ENCODE results near the gene RHOBTB3. TPM values are rescaled to one million over a fixed set of nuclear protein-coding genes. Genes with fewer than 3 reads are reported as not detected.
"Not testable (repeated sequence)": the region's sequence is repeated elsewhere in the genome, so short reads cannot be mapped to it uniquely, and the experiment has no call there.

RHOBTB3 gene
- polyA plus RNA-seq, 4 donors: 5.8 to 42.2 (median 12.1) TPM

- DNase-seq: peak in 1 of 2 donors; percentile 72
- Histone ChIP-seq H3K4me1 (ENCODE audit: control insufficient read depth in 3 of 3, insufficient read depth in 2 of 3, low read depth in 1 of 3, low read length in 2 of 3) (peaks cover 20 to 63% (median 25%) of the 10 kb centered on the region in 3 donors), H3K27me3 (ENCODE audit: control insufficient read depth in 3 of 3, insufficient read depth in 3 of 3, low read length in 3 of 3) (no peaks in the 10 kb centered on the region), H3K4me3 (ENCODE audit: low read depth in 1 of 3, low read length in 3 of 3) (no peak overlapping the region), H3K9me3 (ENCODE audit: control insufficient read depth in 2 of 2, insufficient read depth in 1 of 2, low read depth in 1 of 2, low read length in 1 of 2) (peaks cover 0 to 11% of the 10 kb centered on the region in 2 donors), H3K36me3 (ENCODE audit: control insufficient read depth in 3 of 3, insufficient read depth in 2 of 3, low read depth in 1 of 3, low read length in 3 of 3) (peaks cover 0 to 16% (median 2%) of the 10 kb centered on the region in 3 donors), H3K27ac (ENCODE audit: low read depth in 1 of 3, low read length in 2 of 3) (peak overlapping the region; percentile 8 to 72 (median 59))
- no peak for FAIRE-seq
- WGBS, 3 donors: 68 to 75% (median 72%) methylated on average over 7 of the region's 7 CpGs
Measured at GRCh38 chr5:95808013-95808685, 77.0 kb downstream of the RHOBTB3 start.

GRCh38 chr5:95808686-95809413 lies 77.7 kb downstream of the RHOBTB3 start:
- WGBS, 3 donors: 25 to 49% (median 39%) methylated on average over 10 of the region's 10 CpGs
- DNase-seq: peak in 1 of 2 donors; percentile 40
- Histone ChIP-seq H3K4me3 (ENCODE audit: low read depth in 1 of 3, low read length in 3 of 3) (no peak overlapping the region), H3K36me3 (ENCODE audit: control insufficient read depth in 3 of 3, insufficient read depth in 2 of 3, low read depth in 1 of 3, low read length in 3 of 3) (peaks cover 0 to 16% (median 2%) of the 10 kb centered on the region in 3 donors), H3K27ac (ENCODE audit: low read depth in 1 of 3, low read length in 2 of 3) (peak overlapping the region; percentile 18 to 77 (median 59)), H3K9me3 (ENCODE audit: control insufficient read depth in 2 of 2, insufficient read depth in 1 of 2, low read depth in 1 of 2, low read length in 1 of 2) (peaks cover 0 to 11% of the 10 kb centered on the region in 2 donors), H3K27me3 (ENCODE audit: control insufficient read depth in 3 of 3, insufficient read depth in 3 of 3, low read length in 3 of 3) (no peaks in the 10 kb centered on the region), H3K4me1 (ENCODE audit: control insufficient read depth in 3 of 3, insufficient read depth in 2 of 3, low read depth in 1 of 3, low read length in 2 of 3) (peaks cover 20 to 61% (median 23%) of the 10 kb centered on the region in 3 donors)
- no peak for FAIRE-seq

GRCh38 chr5:95809414-95809960 lies 78.4 kb downstream of the RHOBTB3 start:
- DNase-seq (no peak), FAIRE-seq (no peak)
- Histone ChIP-seq H3K36me3 (ENCODE audit: control insufficient read depth in 3 of 3, insufficient read depth in 2 of 3, low read depth in 1 of 3, low read length in 3 of 3) (peaks cover 0 to 17% (median 2%) of the 10 kb centered on the region in 3 donors), H3K4me3 (ENCODE audit: low read depth in 1 of 3, low read length in 3 of 3) (no peak overlapping the region), H3K27me3 (ENCODE audit: control insufficient read depth in 3 of 3, insufficient read depth in 3 of 3, low read length in 3 of 3) (no peaks in the 10 kb centered on the region), H3K4me1 (ENCODE audit: control insufficient read depth in 3 of 3, insufficient read depth in 2 of 3, low read depth in 1 of 3, low read length in 2 of 3) (peaks cover 21 to 55% (median 23%) of the 10 kb centered on the region in 3 donors), H3K9me3 (ENCODE audit: control insufficient read depth in 2 of 2, insufficient read depth in 1 of 2, low read depth in 1 of 2, low read length in 1 of 2) (peaks cover 0 to 11% of the 10 kb centered on the region in 2 donors), H3K27ac (ENCODE audit: low read depth in 1 of 3, low read length in 2 of 3) (peak overlapping the region; percentile 16 to 77 (median 18))
- WGBS, 3 donors: 34 to 40% (median 36%) methylated on average over 2 of the region's 2 CpGs

- peaks cover 0 to 3% of the 10 kb centered on the region in 2 donors for H3K9me3 ChIP-seq (ENCODE audit: control insufficient read depth in 2 of 2, insufficient read depth in 1 of 2, low read depth in 1 of 2, low read length in 1 of 2)
- WGBS, 3 donors: 24 to 33% (median 26%) methylated on average over 5 of the region's 5 CpGs
- DNase-seq (peak in 1 of 2 donors; percentile 32), FAIRE-seq (no peak)
- peak overlapping the region; percentile 28 to 56 (median 37) for H3K27ac ChIP-seq (ENCODE audit: low read depth in 1 of 3, low read length in 2 of 3)
- no peak overlapping the region for H3K4me3 ChIP-seq (ENCODE audit: low read depth in 1 of 3, low read length in 3 of 3)
- H3K4me1 ChIP-seq (ENCODE audit: control insufficient read depth in 3 of 3, insufficient read depth in 2 of 3, low read depth in 1 of 3, low read length in 2 of 3): peaks cover 21 to 44% (median 25%) of the 10 kb centered on the region in 3 donors
- H3K27me3 ChIP-seq (ENCODE audit: control insufficient read depth in 3 of 3, insufficient read depth in 3 of 3, low read length in 3 of 3): no peaks in the 10 kb centered on the region
- H3K36me3 ChIP-seq (ENCODE audit: control insufficient read depth in 3 of 3, insufficient read depth in 2 of 3, low read depth in 1 of 3, low read length in 3 of 3): peaks cover 2 to 23% (median 3%) of the 10 kb centered on the region in 3 donors
Measured at GRCh38 chr5:95810305-95811125, 79.4 kb downstream of the RHOBTB3 start.

GRCh38 chr5:95811126-95811423 lies 79.9 kb downstream of the RHOBTB3 start:
- peak in 1 of 2 donors; percentile 29 for DNase-seq
- not testable (repeated sequence) for H3K9me3 ChIP-seq (ENCODE audit: control insufficient read depth in 2 of 2, insufficient read depth in 1 of 2, low read depth in 1 of 2, low read length in 1 of 2); H3K27me3 ChIP-seq (ENCODE audit: control insufficient read depth in 3 of 3, insufficient read depth in 3 of 3, low read length in 3 of 3); H3K4me3 ChIP-seq (ENCODE audit: low read depth in 1 of 3, low read length in 3 of 3); FAIRE-seq
- H3K4me1 ChIP-seq (ENCODE audit: control insufficient read depth in 3 of 3, insufficient read depth in 2 of 3, low read depth in 1 of 3, low read length in 2 of 3): peaks cover 21 to 44% (median 26%) of the 10 kb centered on the region in 3 donors
- 53 to 72% (median 63%) methylated on average over 6 of the region's 6 CpGs for WGBS, 3 donors
- peaks cover 2 to 27% (median 7%) of the 10 kb centered on the region in 3 donors for H3K36me3 ChIP-seq (ENCODE audit: control insufficient read depth in 3 of 3, insufficient read depth in 2 of 3, low read depth in 1 of 3, low read length in 3 of 3)
- H3K27ac ChIP-seq (ENCODE audit: low read depth in 1 of 3, low read length in 2 of 3): peak overlapping the region in 1 of 3 donors; percentile 37

- not testable (repeated sequence) for FAIRE-seq; H3K9me3 ChIP-seq (ENCODE audit: control insufficient read depth in 2 of 2, insufficient read depth in 1 of 2, low read depth in 1 of 2, low read length in 1 of 2); H3K4me3 ChIP-seq (ENCODE audit: low read depth in 1 of 3, low read length in 3 of 3); H3K27me3 ChIP-seq (ENCODE audit: control insufficient read depth in 3 of 3, insufficient read depth in 3 of 3, low read length in 3 of 3); DNase-seq
- Histone ChIP-seq H3K36me3 (ENCODE audit: control insufficient read depth in 3 of 3, insufficient read depth in 2 of 3, low read depth in 1 of 3, low read length in 3 of 3) (peaks cover 2 to 30% (median 7%) of the 10 kb centered on the region in 3 donors), H3K4me1 (ENCODE audit: control insufficient read depth in 3 of 3, insufficient read depth in 2 of 3, low read depth in 1 of 3, low read length in 2 of 3) (peaks cover 21 to 44% (median 26%) of the 10 kb centered on the region in 3 donors), H3K27ac (ENCODE audit: low read depth in 1 of 3, low read length in 2 of 3) (peak overlapping the region in 1 of 3 donors; percentile 40)
- 87 to 90% (median 88%) methylated on average over 13 of the region's 13 CpGs for WGBS, 3 donors
Measured at GRCh38 chr5:95811461-95812073, 80.4 kb downstream of the RHOBTB3 start.

GRCh38 chr5:95812074-95812471 lies 80.9 kb downstream of the RHOBTB3 start:
- FAIRE-seq: no peak

More at GRCh38 chr5:95812074-95812471, 80.9 kb downstream of the RHOBTB3 start:
- DNase-seq: no peak
- no peaks in the 10 kb centered on the region for H3K9me3 ChIP-seq (ENCODE audit: control insufficient read depth in 2 of 2, insufficient read depth in 1 of 2, low read depth in 1 of 2, low read length in 1 of 2)
- H3K4me1 ChIP-seq (ENCODE audit: control insufficient read depth in 3 of 3, insufficient read depth in 2 of 3, low read depth in 1 of 3, low read length in 2 of 3): peaks cover 21 to 49% (median 31%) of the 10 kb centered on the region in 3 donors
- no peak overlapping the region for H3K4me3 ChIP-seq (ENCODE audit: low read depth in 1 of 3, low read length in 3 of 3)
- WGBS, 3 donors: 67 to 72% (median 68%) methylated on average over 6 of the region's 6 CpGs
- peaks cover 2 to 32% (median 7%) of the 10 kb centered on the region in 3 donors for H3K36me3 ChIP-seq (ENCODE audit: control insufficient read depth in 3 of 3, insufficient read depth in 2 of 3, low read depth in 1 of 3, low read length in 3 of 3)
- H3K27ac ChIP-seq (ENCODE audit: low read depth in 1 of 3, low read length in 2 of 3): peak overlapping the region in 2 of 3 donors; percentile 25 to 40
- no peaks in the 10 kb centered on the region for H3K27me3 ChIP-seq (ENCODE audit: control insufficient read depth in 3 of 3, insufficient read depth in 3 of 3, low read length in 3 of 3)

Measured in small intestine (tissue), 7 donors.